HL-60 (cell line): ENCODE measurements around the gene TXNDC8.

ENCODE experiments used
- DNase-seq, 2 experiments: peaks; one replicate each; pipeline ENCODE4 v3.0.0-alpha.2; 2010 to 2020; ENCODE audit warnings: low read depth in 1 of 2, low spot score in 1 of 2
- H3K27ac ChIP-seq: fragments of 250-450 bp; sonication (Bioruptor Pico); replicated peaks from 2 replicates; pipeline ENCODE4 v1.5.1; 2020; ENCODE audit warnings: mild to moderate bottlenecking, moderate library complexity
- H3K27me3 ChIP-seq: fragments of 250-450 bp; sonication (Bioruptor Pico); 2 replicates; pipeline ENCODE4 v1.5.1; 2021; ENCODE audit warnings: mild to moderate bottlenecking, moderate library complexity; ENCODE audit not compliant: insufficient read depth, poor library complexity, severe bottlenecking
- H3K4me3 ChIP-seq: replicated peaks from 2 replicates; pipeline ENCODE4 v1.5.1; 2011; ENCODE audit warnings: mild to moderate bottlenecking, control low read depth, low read length; ENCODE audit not compliant: insufficient read depth
- CTCF ChIP-seq: IDR thresholded peaks from one replicate; pipeline ENCODE4 v1.5.1; 2011; ENCODE audit warnings: low read length, control low read depth, inconsistent platforms; ENCODE audit not compliant: insufficient read depth
- GABPA ChIP-seq: IDR thresholded peaks from 2 replicates; pipeline ENCODE4 v1.6.1; 2012; ENCODE audit warnings: low read depth
- POLR2AphosphoS5 ChIP-seq: IDR thresholded peaks from 2 replicates; pipeline ENCODE4 v1.6.1; 2012; ENCODE audit warnings: low read depth
- REST ChIP-seq: IDR thresholded peaks from 2 replicates; pipeline ENCODE4 v1.6.1; 2012; ENCODE audit warnings: low read depth; ENCODE audit not compliant: insufficient replicate concordance
- SPI1 ChIP-seq: IDR thresholded peaks from 2 replicates; pipeline ENCODE4 v1.6.1; 2012; ENCODE audit warnings: low read depth, mild to moderate bottlenecking, borderline replicate concordance

The TXNDC8 gene

GRCh38 chr9:110346325-110346724 lies 8.7 kb upstream of the TXNDC8 start:
- TF ChIP-seq POLR2AphosphoS5 (no peak), REST (no peak), CTCF (no peak), SPI1 (no peak), GABPA (no peak)
- no peaks in the 10 kb centered on the region for H3K27me3 ChIP-seq
- H3K27ac ChIP-seq: no peak overlapping the region
- no peak overlapping the region for H3K4me3 ChIP-seq
- no peak for DNase-seq

GRCh38 chr9:110344821-110345220 lies 7.2 kb upstream of the TXNDC8 start:
- no peak for TF ChIP-seq CTCF
- TF ChIP-seq REST: no peak
- TF ChIP-seq SPI1: no peak
- no peak for TF ChIP-seq POLR2AphosphoS5
- TF ChIP-seq GABPA: no peak
- no peaks in the 10 kb centered on the region for H3K27me3 ChIP-seq
- DNase-seq: no peak
- H3K4me3 ChIP-seq: no peak overlapping the region
- H3K27ac ChIP-seq: no peak overlapping the region

GRCh38 chr9:110343551-110343950 lies 5.9 kb upstream of the TXNDC8 start:
- no peak for TF ChIP-seq POLR2AphosphoS5
- TF ChIP-seq CTCF: no peak
- TF ChIP-seq SPI1: no peak
- TF ChIP-seq GABPA: no peak
- no peak for TF ChIP-seq REST
- Histone ChIP-seq H3K4me3 (no peak overlapping the region), H3K27ac (no peak overlapping the region), H3K27me3 (no peaks in the 10 kb centered on the region)
- no peak for DNase-seq
